K562 (cell line): ENCODE results near the gene DDX11. TPM values are rescaled to one million over a fixed set of nuclear protein-coding genes. Genes with fewer than 3 reads are reported as not detected.
"Not testable (repeated sequence)": the region's sequence is repeated elsewhere in the genome, so short reads cannot be mapped to it uniquely, and the experiment has no call there.

Experiments
- BHLHE40 ChIP-seq: IDR thresholded peaks from 2 replicates; pipeline ENCODE4 v1.6.1; 2011; ENCODE audit warnings: low read length, improper control_type of control experiment
- C11orf30 ChIP-seq: fragments of 450-650 bp; IDR thresholded peaks from 2 replicates; pipeline ENCODE4 v1.6.1; 2016; ENCODE audit warnings: low read depth, mild to moderate bottlenecking
- GABPB1 ChIP-seq: sonication (generic); formaldehyde crosslinking; IDR thresholded peaks from 2 replicates; pipeline ENCODE4 v1.8.0; 2022; ENCODE audit warnings: mild to moderate bottlenecking, missing genetic modification reagents
- RBBP5 ChIP-seq: fragments of 200-600 bp; sonication (generic); IDR thresholded peaks from 2 replicates; pipeline ENCODE4 v1.6.1; 2012; ENCODE audit warnings: borderline replicate concordance, mild to moderate bottlenecking, low read length, control low read depth, inconsistent platforms; ENCODE audit not compliant: insufficient read depth, poor library complexity, severe bottlenecking
- RBFOX2 ChIP-seq: fragments of 200-400 bp; formaldehyde crosslinking; IDR thresholded peaks from 2 replicates; pipeline ENCODE4 v1.6.1; 2017; ENCODE audit warnings: low read depth, mild to moderate bottlenecking, low read length, moderate library complexity
- TCF3 ChIP-seq: sonication (generic); formaldehyde crosslinking; IDR thresholded peaks from 2 replicates; pipeline ENCODE4 v1.4.0; 2020; ENCODE audit warnings: mild to moderate bottlenecking, missing genetic modification reagents
- ZNF395 ChIP-seq: fragments of 200-800 bp; sonication (Bioruptor generic); IDR thresholded peaks from 2 replicates; pipeline ENCODE4 v1.6.1; 2017; ENCODE audit warnings: missing genetic modification characterization, missing compliant biosample characterization
- polyA plus RNA-seq, 8 experiments: library from polyadenylated mRNA; depleted of rRNA in 4 of 8; stranded (reverse) in 5 of 8; unstranded in 3 of 8; fragments of >200 nt; fragmentation: Nextera tagmentation in 2 of 8; fragmentation: Illumina TruSeq in 1 of 8; extraction: Ambion mirVana in 2 of 8; extraction: Trizol in 1 of 8; gene quantifications; 2 replicates each; pipeline versions ENCODE4 v1.2.1 to v1.2.3, GENCODE V29; 2011 to 2014; ENCODE audit warnings: inconsistent platforms in 1 of 8, missing spikeins in 1 of 8
- total RNA-seq, 7 experiments: library from RNA; depleted of rRNA in 6 of 7; stranded (reverse); fragments of >200 nt in 6 of 7; fragmentation: Illumina TruSeq in 2 of 7; extraction: Trizol in 2 of 7; gene quantifications; 2 replicates each; pipeline versions ENCODE4 v1.2.1 to v1.2.3, GENCODE V29; 2011 to 2021; ENCODE audit warnings: low replicate concordance in 1 of 7
- TF ChIP-seq, protein P1 (sequence below): fragments of 450-650 bp; IDR thresholded peaks from 2 replicates; pipeline ENCODE4 v1.6.1; 2016; ENCODE audit warnings: mild to moderate bottlenecking, moderate library complexity
- TF ChIP-seq, protein P2 (sequence below): fragments of 450-650 bp; IDR thresholded peaks from 2 replicates; pipeline ENCODE4 v1.6.1; 2016; ENCODE audit warnings: antibody characterized with exemption
- TF ChIP-seq, protein P3 (sequence below), 2 experiments: fragments of 450-650 bp in 1 of 2; sonication (generic) in 1 of 2; formaldehyde crosslinking in 1 of 2; IDR thresholded peaks in 1 of 2; conservative IDR thresholded peaks in 1 of 2; 2 replicates each; pipeline versions ENCODE4 v1.6.1 to v1.8.1; 2016 to 2023; ENCODE audit warnings: mild to moderate bottlenecking in 2 of 2, moderate library complexity in 2 of 2, inconsistent platforms in 1 of 2, missing genetic modification reagents in 1 of 2

DDX11 gene
- total and polyA plus RNA-seq, 9 of the 15 experiments (the other 6 are each of a cell fraction or from before 2014, with no cell fraction given) = 3.6 to 93.2 (median 42.5) TPM

DNA sequence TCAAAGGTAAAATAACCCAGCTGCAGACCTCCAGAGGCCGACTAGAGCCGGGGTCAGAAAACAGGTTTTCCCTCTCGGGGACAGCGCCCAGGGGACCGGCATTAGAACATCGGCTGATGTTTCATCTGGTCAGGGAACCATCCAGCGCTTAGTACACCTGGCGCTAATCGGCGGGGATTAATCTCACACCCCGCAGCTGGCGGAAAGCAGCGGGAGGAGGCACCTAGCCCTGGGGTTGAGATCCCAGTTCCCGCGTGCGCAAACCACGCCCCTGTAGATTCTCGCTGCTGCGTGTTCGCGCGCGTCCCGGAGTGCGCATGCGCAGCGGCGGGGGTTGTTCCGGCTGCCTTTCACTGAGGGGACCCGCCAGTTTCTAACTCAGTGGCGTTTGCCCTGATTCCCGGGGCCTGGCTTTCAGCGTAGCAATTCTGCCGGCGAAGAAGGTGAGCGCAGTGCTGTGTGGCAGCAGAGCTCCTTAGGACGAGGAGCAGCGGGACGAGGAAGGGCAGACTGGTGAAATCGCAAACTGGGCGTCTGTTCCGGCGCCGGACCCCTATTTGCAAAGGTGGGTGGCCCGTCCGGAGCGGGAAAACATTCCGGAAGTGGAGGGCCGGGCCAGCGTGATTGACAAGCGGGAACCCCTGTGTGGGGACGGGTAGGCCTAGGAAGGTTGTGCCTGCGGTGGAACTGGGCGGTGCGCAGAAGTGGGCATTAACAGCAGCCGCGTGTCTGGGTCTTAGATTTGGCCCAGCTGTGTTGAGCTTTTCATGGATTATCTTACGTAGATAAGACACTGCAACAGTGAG is at the start of gene DDX11 (continued):
- peak; percentile 30 for TF ChIP-seq RBBP5
- TF ChIP-seq, protein P1, sequence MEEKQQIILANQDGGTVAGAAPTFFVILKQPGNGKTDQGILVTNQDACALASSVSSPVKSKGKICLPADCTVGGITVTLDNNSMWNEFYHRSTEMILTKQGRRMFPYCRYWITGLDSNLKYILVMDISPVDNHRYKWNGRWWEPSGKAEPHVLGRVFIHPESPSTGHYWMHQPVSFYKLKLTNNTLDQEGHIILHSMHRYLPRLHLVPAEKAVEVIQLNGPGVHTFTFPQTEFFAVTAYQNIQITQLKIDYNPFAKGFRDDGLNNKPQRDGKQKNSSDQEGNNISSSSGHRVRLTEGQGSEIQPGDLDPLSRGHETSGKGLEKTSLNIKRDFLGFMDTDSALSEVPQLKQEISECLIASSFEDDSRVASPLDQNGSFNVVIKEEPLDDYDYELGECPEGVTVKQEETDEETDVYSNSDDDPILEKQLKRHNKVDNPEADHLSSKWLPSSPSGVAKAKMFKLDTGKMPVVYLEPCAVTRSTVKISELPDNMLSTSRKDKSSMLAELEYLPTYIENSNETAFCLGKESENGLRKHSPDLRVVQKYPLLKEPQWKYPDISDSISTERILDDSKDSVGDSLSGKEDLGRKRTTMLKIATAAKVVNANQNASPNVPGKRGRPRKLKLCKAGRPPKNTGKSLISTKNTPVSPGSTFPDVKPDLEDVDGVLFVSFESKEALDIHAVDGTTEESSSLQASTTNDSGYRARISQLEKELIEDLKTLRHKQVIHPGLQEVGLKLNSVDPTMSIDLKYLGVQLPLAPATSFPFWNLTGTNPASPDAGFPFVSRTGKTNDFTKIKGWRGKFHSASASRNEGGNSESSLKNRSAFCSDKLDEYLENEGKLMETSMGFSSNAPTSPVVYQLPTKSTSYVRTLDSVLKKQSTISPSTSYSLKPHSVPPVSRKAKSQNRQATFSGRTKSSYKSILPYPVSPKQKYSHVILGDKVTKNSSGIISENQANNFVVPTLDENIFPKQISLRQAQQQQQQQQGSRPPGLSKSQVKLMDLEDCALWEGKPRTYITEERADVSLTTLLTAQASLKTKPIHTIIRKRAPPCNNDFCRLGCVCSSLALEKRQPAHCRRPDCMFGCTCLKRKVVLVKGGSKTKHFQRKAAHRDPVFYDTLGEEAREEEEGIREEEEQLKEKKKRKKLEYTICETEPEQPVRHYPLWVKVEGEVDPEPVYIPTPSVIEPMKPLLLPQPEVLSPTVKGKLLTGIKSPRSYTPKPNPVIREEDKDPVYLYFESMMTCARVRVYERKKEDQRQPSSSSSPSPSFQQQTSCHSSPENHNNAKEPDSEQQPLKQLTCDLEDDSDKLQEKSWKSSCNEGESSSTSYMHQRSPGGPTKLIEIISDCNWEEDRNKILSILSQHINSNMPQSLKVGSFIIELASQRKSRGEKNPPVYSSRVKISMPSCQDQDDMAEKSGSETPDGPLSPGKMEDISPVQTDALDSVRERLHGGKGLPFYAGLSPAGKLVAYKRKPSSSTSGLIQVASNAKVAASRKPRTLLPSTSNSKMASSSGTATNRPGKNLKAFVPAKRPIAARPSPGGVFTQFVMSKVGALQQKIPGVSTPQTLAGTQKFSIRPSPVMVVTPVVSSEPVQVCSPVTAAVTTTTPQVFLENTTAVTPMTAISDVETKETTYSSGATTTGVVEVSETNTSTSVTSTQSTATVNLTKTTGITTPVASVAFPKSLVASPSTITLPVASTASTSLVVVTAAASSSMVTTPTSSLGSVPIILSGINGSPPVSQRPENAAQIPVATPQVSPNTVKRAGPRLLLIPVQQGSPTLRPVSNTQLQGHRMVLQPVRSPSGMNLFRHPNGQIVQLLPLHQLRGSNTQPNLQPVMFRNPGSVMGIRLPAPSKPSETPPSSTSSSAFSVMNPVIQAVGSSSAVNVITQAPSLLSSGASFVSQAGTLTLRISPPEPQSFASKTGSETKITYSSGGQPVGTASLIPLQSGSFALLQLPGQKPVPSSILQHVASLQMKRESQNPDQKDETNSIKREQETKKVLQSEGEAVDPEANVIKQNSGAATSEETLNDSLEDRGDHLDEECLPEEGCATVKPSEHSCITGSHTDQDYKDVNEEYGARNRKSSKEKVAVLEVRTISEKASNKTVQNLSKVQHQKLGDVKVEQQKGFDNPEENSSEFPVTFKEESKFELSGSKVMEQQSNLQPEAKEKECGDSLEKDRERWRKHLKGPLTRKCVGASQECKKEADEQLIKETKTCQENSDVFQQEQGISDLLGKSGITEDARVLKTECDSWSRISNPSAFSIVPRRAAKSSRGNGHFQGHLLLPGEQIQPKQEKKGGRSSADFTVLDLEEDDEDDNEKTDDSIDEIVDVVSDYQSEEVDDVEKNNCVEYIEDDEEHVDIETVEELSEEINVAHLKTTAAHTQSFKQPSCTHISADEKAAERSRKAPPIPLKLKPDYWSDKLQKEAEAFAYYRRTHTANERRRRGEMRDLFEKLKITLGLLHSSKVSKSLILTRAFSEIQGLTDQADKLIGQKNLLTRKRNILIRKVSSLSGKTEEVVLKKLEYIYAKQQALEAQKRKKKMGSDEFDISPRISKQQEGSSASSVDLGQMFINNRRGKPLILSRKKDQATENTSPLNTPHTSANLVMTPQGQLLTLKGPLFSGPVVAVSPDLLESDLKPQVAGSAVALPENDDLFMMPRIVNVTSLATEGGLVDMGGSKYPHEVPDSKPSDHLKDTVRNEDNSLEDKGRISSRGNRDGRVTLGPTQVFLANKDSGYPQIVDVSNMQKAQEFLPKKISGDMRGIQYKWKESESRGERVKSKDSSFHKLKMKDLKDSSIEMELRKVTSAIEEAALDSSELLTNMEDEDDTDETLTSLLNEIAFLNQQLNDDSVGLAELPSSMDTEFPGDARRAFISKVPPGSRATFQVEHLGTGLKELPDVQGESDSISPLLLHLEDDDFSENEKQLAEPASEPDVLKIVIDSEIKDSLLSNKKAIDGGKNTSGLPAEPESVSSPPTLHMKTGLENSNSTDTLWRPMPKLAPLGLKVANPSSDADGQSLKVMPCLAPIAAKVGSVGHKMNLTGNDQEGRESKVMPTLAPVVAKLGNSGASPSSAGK = peak; percentile 77
- peak; percentile 43 for TF ChIP-seq TCF3 (CRISPR knock-in tag)
- peak; percentile 90 for TF ChIP-seq GABPB1 (CRISPR knock-in tag)
- TF ChIP-seq, protein P2, sequence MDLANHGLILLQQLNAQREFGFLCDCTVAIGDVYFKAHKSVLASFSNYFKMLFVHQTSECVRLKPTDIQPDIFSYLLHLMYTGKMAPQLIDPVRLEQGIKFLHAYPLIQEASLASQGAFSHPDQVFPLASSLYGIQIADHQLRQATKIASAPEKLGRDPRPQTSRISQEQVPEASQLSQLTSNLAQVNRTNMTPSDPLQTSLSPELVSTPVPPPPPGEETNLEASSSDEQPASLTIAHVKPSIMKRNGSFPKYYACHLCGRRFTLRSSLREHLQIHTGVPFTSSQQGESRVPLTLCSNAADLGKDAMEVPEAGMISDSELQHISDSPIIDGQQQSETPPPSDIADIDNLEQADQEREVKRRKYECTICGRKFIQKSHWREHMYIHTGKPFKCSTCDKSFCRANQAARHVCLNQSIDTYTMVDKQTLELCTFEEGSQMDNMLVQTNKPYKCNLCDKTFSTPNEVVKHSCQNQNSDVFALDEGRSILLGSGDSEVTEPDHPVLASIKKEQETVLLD = peak; percentile 97
- TF ChIP-seq RBFOX2 = peak; percentile 87
- TF ChIP-seq, protein P3, sequence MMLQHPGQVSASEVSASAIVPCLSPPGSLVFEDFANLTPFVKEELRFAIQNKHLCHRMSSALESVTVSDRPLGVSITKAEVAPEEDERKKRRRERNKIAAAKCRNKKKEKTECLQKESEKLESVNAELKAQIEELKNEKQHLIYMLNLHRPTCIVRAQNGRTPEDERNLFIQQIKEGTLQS (IDR thresholded peaks at IDR 0.05) = peak; percentile 11; the same call in 1 of the 2 replicates
- TF ChIP-seq, protein P3 (CRISPR knock-in tag; conservative IDR thresholded peaks at IDR 0.05) = not testable (repeated sequence)
- TF ChIP-seq ZNF395 (CRISPR knock-in tag) = peak; percentile 45; the same call in 1 of the 2 replicates
- peak; percentile 46; the same call in 1 of the 2 replicates for TF ChIP-seq C11orf30
- TF ChIP-seq BHLHE40 = 0 out of 2 replicates have a peak, but pooled peaks have one; percentile 29
